GM19467 (cell line): ENCODE results near the gene DCC.

ENCODE experiments used
- ATAC-seq: cut with Tn5 transposase; IDR thresholded peaks from one replicate; pipeline ENCODE4 v1.9.1; 2021; ENCODE audit warnings: mild to moderate bottlenecking, moderate library complexity; ENCODE audit not compliant: unreplicated experiment

Gene DCC

GRCh38 chr18:52409727-52410126, 69.7 kb downstream of the DCC start:
- peak; percentile 98 for ATAC-seq

- no peak for ATAC-seq
These were observed 75.1 kb downstream of the DCC start for GRCh38 chr18:52415131-52415530.

GRCh38 chr18:52422985-52423601, 83.1 kb downstream of the DCC start:
- ATAC-seq = no peak

- no peak for ATAC-seq
These were observed 86.0 kb downstream of the DCC start for GRCh38 chr18:52426041-52426440.

GRCh38 chr18:52426462-52426861, 86.5 kb downstream of the DCC start:
- ATAC-seq = no peak

- no peak for ATAC-seq
These were observed 87.7 kb downstream of the DCC start for GRCh38 chr18:52427521-52428175.

GRCh38 chr18:52431683-52432082, 91.7 kb downstream of the DCC start:
- ATAC-seq = no peak

GRCh38 chr18:52433797-52434196, 93.8 kb downstream of the DCC start:
- ATAC-seq = no peak

GRCh38 chr18:52435301-52435700, 95.3 kb downstream of the DCC start:
- ATAC-seq = no peak

GRCh38 chr18:52437161-52437560, 97.2 kb downstream of the DCC start:
- ATAC-seq = no peak

GRCh38 chr18:52439457-52439856, 99.5 kb downstream of the DCC start:
- no peak for ATAC-seq

- ATAC-seq = no peak
These were observed 101.8 kb downstream of the DCC start for GRCh38 chr18:52441794-52442193.

GRCh38 chr18:52442686-52443085, 102.7 kb downstream of the DCC start:
- ATAC-seq = no peak

GRCh38 chr18:52451256-52451655, 111.3 kb downstream of the DCC start:
- no peak for ATAC-seq

GRCh38 chr18:52451851-52452250, 111.9 kb downstream of the DCC start:
- no peak for ATAC-seq

GRCh38 chr18:52452427-52452826, 112.4 kb downstream of the DCC start:
- ATAC-seq = no peak

GRCh38 chr18:52459890-52460289, 119.9 kb downstream of the DCC start:
- no peak for ATAC-seq

- ATAC-seq = no peak
These were observed 122.9 kb downstream of the DCC start for GRCh38 chr18:52462853-52463252.

- no peak for ATAC-seq
These were observed 125.4 kb downstream of the DCC start for GRCh38 chr18:52465391-52465790.

GRCh38 chr18:52468496-52468895, 128.5 kb downstream of the DCC start:
- ATAC-seq = no peak

- ATAC-seq = no peak
These were observed 135.3 kb downstream of the DCC start for GRCh38 chr18:52475325-52475724.

GRCh38 chr18:52481116-52481515, 141.1 kb downstream of the DCC start:
- ATAC-seq = no peak

- ATAC-seq = no peak
These were observed 145.0 kb downstream of the DCC start for GRCh38 chr18:52484977-52485376.
